MCF 10A (cell line): ENCODE data around the gene SGTA. TPM values are rescaled to one million over a fixed set of nuclear protein-coding genes. Genes with fewer than 3 reads are reported as not detected.
"Not testable (repeated sequence)": the region's sequence is repeated elsewhere in the genome, so short reads cannot be mapped to it uniquely, and the experiment has no call there.

Source experiments
- BruUV-seq: library from RNA; stranded (reverse); fragments of 400-500 nt; replicated peaks from 2 replicates; lab custom pipeline; 2021; lab: Mats Ljungman, UMichigan
- CTCF ChIA-PET: fragments of 300-600 bp; sonication (Branson Sonifier 250); formaldehyde crosslinking; extraction: SDS; loops from one replicate; lab custom pipeline; 2021; ENCODE audit warnings: antibody characterized with exemption, inconsistent platforms; lab: Yijun Ruan, JAX
- POLR2A ChIA-PET: fragments of 300-600, 350-650 bp; sonication (Branson Sonifier 250); formaldehyde crosslinking; extraction: SDS; loops from one replicate; lab custom pipeline; 2020; ENCODE audit warnings: antibody characterized with exemption, inconsistent platforms; lab: Yijun Ruan, JAX
- DNase-seq: peaks from one replicate; pipeline ENCODE4 v3.0.0-alpha.2; 2018; ENCODE audit not compliant: unreplicated experiment
- H3K27ac Mint-ChIP-seq: one replicate; pipeline ENCODE4 v1.8.0; 2022; ENCODE audit warnings: mild to moderate bottlenecking, low read depth, mixed read lengths; ENCODE audit not compliant: unreplicated experiment
- H3K27me3 Mint-ChIP-seq: one replicate; pipeline ENCODE4 v1.8.0; 2022; ENCODE audit warnings: mixed read lengths; ENCODE audit not compliant: insufficient read depth, unreplicated experiment
- H3K36me3 Mint-ChIP-seq: one replicate; pipeline ENCODE4 v1.8.0; 2022; ENCODE audit warnings: mild to moderate bottlenecking, moderate library complexity, mixed read lengths; ENCODE audit not compliant: insufficient read depth, unreplicated experiment
- H3K4me1 Mint-ChIP-seq: one replicate; pipeline ENCODE4 v1.8.0; 2022; ENCODE audit warnings: mixed read lengths; ENCODE audit not compliant: insufficient read depth, unreplicated experiment
- H3K4me3 Mint-ChIP-seq: one replicate; pipeline ENCODE4 v1.8.0; 2022; ENCODE audit warnings: mild to moderate bottlenecking, moderate library complexity, mixed read lengths; ENCODE audit not compliant: unreplicated experiment
- H3K9me3 Mint-ChIP-seq: one replicate; pipeline ENCODE4 v1.8.0; 2022; ENCODE audit warnings: mixed read lengths; ENCODE audit not compliant: unreplicated experiment
- intact Hi-C: fragments of 100-400 bp; cut with micrococcal nuclease; formaldehyde crosslinking; loops from 2 replicates; pipeline ENCODE4 v1.14.1; 2022
- total RNA-seq: library from RNA; stranded (reverse); gene quantifications from 2 replicates; pipeline ENCODE4 v1.2.3, GENCODE V29; 2022
- TF ChIP-seq, protein P1 (sequence below): fragments of 200-600 bp; IDR thresholded peaks from one replicate; pipeline ENCODE4 v1.8.0; 2022; ENCODE audit warnings: antibody characterized with exemption, mild to moderate bottlenecking; ENCODE audit not compliant: unreplicated experiment

The SGTA gene
- total RNA-seq, 1 experiment from 2014 or later: 66.6 TPM

DNA sequence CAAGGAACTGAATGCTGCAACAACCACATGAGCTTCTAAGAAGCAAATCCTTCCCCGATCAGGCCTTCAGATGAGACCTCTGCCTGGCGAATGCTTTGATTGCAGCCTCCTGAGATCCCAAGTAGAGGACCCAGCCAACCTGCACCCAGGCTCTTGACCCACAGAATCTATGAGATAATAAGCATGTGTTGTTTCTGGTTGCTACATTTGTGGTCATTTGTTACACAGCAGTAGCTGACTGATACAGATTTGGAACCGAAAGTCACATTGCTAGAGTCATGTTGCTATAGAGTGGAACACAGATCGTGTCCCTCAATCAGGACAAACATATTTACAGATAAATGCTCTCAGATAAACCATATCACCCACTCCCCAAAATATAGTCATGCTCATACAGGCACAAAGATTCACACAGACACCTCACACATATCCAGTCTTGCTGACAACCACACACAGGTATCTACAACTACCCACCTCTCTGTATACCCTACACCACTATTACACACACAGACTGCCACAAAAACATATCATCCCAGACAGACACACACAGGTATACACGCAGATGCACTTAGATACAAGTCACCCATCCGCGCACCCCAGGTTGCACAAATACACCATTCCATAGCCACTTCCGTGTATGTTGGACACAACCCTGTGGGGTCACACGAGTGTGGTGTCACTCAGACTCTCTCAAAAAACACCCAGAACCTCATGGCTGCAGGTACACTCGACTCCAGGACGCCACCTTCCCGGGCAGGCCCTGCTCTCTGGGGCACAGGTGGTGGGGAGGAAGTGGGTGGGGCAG lies 67.4 kb downstream of the SGTA start:
- Mint-ChIP-seq H3K27ac (no peak overlapping the region), H3K4me3 (no peak overlapping the region), H3K27me3 (no peaks in the 10 kb centered on the region), H3K36me3 (no peaks in the 10 kb centered on the region), H3K4me1 (no peaks in the 10 kb centered on the region), H3K9me3 (peaks cover 9% of the 10 kb centered on the region)
- no TSS peak for BruUV-seq
- TF ChIP-seq, protein P1, sequence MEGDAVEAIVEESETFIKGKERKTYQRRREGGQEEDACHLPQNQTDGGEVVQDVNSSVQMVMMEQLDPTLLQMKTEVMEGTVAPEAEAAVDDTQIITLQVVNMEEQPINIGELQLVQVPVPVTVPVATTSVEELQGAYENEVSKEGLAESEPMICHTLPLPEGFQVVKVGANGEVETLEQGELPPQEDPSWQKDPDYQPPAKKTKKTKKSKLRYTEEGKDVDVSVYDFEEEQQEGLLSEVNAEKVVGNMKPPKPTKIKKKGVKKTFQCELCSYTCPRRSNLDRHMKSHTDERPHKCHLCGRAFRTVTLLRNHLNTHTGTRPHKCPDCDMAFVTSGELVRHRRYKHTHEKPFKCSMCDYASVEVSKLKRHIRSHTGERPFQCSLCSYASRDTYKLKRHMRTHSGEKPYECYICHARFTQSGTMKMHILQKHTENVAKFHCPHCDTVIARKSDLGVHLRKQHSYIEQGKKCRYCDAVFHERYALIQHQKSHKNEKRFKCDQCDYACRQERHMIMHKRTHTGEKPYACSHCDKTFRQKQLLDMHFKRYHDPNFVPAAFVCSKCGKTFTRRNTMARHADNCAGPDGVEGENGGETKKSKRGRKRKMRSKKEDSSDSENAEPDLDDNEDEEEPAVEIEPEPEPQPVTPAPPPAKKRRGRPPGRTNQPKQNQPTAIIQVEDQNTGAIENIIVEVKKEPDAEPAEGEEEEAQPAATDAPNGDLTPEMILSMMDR: no peak
- DNase-seq: no peak
- POLR2A ChIA-PET: no interaction called here
- intact Hi-C loops: no loop called here
- CTCF ChIA-PET: interaction anchor here (0.5 kb wide), 1 partner anchor 16 kb away, joined by 3 read pairs; no protein-coding TSS in a partner anchor

DNA sequence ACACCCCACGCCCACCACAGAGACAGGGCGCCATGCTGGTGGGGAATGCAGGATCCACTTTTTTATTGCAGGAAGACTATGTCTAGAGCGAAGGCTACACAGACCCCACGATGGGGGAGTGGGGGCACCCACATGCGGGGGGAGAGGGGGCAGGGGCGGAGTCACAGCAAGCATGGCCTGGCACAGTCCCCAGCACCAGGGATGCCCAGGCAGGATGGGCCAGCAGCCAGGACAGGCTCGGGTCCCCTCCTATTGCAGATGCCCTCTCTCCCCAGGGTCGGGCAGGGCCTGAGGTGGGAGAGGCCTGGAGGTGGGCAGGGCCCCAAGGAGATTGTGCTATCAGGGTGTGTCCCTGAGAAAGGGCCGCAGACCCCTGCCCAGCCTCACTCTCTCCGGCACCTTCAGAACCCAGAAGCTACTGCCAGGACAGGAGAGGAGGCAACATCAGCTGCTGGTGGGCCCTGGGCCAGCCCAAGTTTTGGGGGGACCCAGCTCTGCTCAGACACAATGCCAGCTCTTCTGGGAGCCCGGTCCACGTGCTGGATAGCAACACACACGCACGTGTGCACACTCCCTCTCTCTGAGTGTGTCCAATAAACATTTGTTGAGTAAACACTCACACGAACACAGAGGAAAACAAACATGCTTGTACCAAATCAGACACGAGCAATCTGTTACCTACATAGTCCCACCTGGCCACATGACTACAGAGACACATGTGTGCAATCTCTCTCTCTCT lies 68.4 kb downstream of the SGTA start:
- BruUV-seq: no TSS peak
- Mint-ChIP-seq H3K4me3 (no peak overlapping the region), H3K27me3 (no peaks in the 10 kb centered on the region), H3K36me3 (no peaks in the 10 kb centered on the region), H3K9me3 (peaks cover 9% of the 10 kb centered on the region), H3K4me1 (no peaks in the 10 kb centered on the region), H3K27ac (no peak overlapping the region)
- ChIA-PET POLR2A (no interaction called here), CTCF (no interaction called here)
- intact Hi-C loops: no loop called here
- no peak for DNase-seq
- TF ChIP-seq, protein P1: no peak

DNA sequence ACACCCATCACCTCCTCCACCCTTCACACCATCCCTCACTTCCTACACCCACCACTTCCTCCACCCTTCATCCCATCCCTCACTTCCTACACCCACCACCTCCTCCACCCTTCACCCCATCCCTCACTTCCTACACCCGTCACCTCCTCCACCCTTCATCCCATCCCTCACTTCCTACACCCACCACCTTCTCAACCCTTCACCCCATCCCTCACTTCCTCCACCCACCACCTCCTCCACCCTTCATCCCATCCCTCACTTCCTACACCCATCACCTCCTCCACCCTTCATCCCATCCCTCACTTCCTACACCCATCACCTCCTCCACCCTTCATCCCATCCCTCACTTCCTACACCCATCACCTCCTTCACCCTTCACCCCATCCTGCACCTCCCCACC lies 69.0 kb downstream of the SGTA start:
- CTCF ChIA-PET, H3K4me1 Mint-ChIP-seq, H3K27ac Mint-ChIP-seq, H3K9me3 Mint-ChIP-seq, H3K36me3 Mint-ChIP-seq, H3K4me3 Mint-ChIP-seq, BruUV-seq, H3K27me3 Mint-ChIP-seq, DNase-seq, POLR2A ChIA-PET, intact Hi-C loops: not testable (repeated sequence)

DNA sequence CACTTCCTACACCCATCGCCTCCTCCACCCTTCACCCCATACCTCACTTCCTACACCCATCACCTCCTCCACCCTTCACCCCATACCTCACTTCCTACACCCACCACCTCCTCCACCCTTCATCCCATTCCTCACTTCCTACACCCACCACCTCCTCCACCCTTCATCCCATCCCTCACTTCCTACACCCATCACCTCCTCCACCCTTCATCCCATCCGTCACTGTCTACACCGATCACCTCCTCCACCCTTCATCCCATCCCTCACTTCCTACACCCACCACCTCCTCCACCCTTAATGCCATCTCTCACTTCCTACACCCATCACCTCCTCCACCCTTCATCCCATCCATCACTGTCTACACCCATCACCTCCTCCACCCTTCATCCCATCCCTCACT lies 69.9 kb downstream of the SGTA start:
- H3K9me3 Mint-ChIP-seq, CTCF ChIA-PET, intact Hi-C loops, H3K27ac Mint-ChIP-seq, BruUV-seq, H3K4me3 Mint-ChIP-seq, H3K4me1 Mint-ChIP-seq, H3K27me3 Mint-ChIP-seq, H3K36me3 Mint-ChIP-seq, DNase-seq, POLR2A ChIA-PET: not testable (repeated sequence)

DNA sequence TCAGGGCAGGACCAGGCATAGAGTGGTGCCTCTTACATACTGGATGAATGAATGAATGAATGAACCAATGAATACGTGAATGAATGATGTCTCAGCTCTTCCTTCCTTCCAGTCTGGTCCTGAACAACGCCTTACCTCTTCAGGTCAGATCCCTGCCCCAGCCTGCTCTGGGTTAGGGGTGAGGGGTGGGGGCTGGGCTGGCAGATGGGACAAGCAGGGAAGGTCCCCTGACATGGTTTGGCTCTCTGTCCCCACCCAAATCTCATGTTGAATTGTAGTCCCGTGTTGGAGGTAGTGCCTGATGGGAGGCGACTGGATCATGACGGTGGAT lies 71.2 kb downstream of the SGTA start:
- H3K4me3 Mint-ChIP-seq: no peak overlapping the region
- POLR2A ChIA-PET: no interaction called here
- H3K9me3 Mint-ChIP-seq: peaks cover 9% of the 10 kb centered on the region
- DNase-seq: no peak
- CTCF ChIA-PET: no interaction called here
- no peak overlapping the region for H3K27ac Mint-ChIP-seq
- intact Hi-C loops: no loop called here
- TF ChIP-seq, protein P1: no peak
- no peaks in the 10 kb centered on the region for H3K4me1 Mint-ChIP-seq
- no peaks in the 10 kb centered on the region for H3K36me3 Mint-ChIP-seq
- no peaks in the 10 kb centered on the region for H3K27me3 Mint-ChIP-seq
- no TSS peak for BruUV-seq
